HG02642 (cell line): Measurements from ENCODE around the gene PHLDA3.

Experiments
- ATAC-seq: cut with Tn5 transposase; IDR thresholded peaks from one replicate; pipeline ENCODE4 v1.9.1; 2021; ENCODE audit warnings: mild to moderate bottlenecking; ENCODE audit not compliant: unreplicated experiment, poor library complexity

Gene PHLDA3

DNA sequence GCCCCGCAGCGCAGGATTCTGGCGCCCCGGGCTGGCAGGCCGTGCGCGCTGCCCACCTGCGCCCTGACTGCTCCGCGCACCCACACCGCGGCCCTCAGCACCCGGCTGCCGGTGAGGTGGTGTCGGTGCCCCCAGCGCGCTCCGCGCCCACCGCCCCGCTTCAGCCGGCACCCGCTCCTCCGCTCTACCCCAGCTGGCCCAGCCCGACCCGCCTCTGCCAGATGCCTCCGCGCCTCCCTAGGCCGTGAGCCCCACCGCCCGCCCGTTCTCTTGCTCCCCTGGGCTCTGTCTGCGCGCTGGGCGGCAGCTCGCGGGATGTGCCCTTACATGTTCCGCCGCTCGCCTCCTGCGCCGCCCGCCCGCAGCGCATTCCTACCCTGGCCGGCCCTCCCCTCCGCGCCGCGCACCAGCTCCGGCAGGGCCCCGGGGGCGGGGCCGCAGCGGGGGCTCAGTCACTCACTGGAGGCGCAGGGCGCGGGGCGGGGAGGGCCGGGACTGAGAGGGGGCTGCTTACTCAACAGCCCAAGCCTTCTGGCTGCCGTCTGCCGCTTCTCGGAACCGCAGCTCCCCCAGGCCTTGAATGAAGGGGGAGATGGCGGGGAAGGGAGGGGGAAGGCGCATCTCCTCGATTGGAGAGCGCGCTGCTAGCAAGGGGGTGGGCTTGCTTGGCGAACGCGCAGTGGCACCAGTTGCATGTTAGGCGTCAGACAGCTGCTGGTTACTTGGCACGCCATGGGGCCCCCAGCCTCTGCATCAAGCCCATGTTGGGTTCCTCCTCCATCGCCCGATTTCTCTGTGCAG, at the start of gene PHLDA3:
TSS of gene PHLDA3 (minus strand) at position 345 of the 801 bp plus-strand sequence. CDS start 402 bp downstream, outside the sequence.
- peak; percentile 84 for ATAC-seq

GRCh38 chr1:201518071-201518470, 49.1 kb upstream of the PHLDA3 start:
- ATAC-seq: no peak

GRCh38 chr1:201517631-201518030, 48.6 kb upstream of the PHLDA3 start:
- no peak for ATAC-seq

- ATAC-seq: no peak
Observed at GRCh38 chr1:201516511-201517127, 47.6 kb upstream of the PHLDA3 start.

DNA sequence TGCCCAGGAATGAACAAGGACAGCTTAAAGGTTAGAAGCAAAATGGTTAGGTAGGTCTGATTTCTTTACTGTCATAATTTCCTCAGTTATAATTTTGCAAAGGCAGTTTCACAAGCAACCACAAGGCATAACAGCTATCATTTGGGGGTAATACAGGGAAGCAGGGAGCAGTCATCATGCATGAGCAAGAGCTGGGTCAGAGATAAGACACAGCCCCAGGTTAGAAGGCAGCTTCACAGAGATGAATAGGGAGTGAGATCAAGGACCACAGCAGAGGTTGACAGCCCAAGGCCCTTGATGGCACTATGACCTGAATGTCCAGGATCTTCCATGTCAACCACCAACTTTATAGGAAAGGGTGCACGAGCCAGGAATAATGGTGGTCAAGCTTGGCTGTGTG, 46.9 kb upstream of the PHLDA3 start:
- no peak for ATAC-seq

DNA sequence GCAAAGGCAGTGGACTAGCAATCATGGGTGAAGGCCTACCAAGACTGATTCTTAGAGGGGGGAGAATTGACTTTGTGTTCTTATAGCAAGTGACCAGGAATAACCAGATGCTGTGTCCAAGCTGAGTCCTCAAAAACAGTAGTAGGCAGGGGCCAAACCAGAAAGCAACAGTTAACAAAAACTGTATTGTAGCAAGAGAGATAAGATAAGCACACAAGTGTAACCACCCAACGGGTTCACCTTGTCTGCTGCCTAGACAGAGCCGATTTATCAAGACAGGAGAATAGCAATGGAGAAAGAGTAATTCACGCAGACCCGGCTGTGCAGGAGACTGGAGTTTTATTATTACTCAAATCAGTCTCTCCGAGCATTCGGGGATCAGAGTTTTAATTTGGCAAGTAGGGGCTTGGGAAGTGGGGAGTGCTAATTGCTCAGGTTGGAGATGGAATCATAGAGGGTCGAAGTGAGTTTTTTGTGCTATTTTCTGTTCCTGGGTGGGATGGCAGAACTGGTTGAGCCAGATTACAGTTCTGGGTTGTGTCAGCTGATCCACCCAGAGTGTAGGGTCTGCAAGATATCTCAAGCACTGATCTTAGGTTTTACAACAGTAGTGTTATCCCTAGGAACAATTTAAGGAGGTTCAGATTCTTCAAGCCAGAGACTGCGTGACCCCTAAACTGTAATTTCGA, 46.2 kb upstream of the PHLDA3 start:
- ATAC-seq: no peak

GRCh38 chr1:201514466-201514865, 45.5 kb upstream of the PHLDA3 start:
- ATAC-seq: no peak

DNA sequence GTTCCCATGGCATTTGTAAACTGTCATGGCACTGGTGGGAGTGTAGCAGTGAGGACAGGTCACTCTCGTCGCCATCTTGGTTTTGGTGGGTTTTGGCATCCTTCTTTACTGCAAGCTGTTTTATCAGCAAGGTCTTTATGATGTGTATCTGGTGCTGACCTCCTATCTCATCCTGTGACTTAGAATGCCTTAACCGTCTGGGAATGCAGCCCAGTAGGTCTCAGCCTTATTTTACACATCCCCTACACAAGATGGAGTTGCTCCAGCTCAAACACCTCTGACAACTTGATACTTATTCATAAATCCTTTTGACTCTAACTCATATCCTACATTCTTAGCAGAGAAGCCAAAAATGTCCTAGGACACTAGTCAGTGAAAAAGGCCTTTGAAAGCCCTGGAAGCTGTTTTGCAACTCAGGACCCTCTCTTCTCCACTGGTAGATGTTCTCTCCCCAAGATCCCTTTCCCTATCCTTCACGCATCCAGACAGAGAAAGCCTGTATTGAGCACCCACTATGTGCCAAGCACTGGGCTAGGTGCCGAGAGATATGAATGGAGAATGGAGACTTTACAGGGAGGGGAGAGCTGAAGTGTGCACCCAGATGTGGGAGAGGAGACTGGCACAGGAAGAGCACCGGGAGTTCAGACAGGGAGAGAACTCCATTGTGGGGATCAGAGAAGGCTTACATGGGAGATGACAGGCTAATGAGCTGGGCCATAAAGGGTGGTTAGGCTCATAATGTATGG, 44.7 kb upstream of the PHLDA3 start:
- no peak for ATAC-seq

GRCh38 chr1:201511941-201512539, 43.1 kb upstream of the PHLDA3 start:
- no peak for ATAC-seq

- no peak for ATAC-seq
Observed at GRCh38 chr1:201511396-201511940, 42.5 kb upstream of the PHLDA3 start.

DNA sequence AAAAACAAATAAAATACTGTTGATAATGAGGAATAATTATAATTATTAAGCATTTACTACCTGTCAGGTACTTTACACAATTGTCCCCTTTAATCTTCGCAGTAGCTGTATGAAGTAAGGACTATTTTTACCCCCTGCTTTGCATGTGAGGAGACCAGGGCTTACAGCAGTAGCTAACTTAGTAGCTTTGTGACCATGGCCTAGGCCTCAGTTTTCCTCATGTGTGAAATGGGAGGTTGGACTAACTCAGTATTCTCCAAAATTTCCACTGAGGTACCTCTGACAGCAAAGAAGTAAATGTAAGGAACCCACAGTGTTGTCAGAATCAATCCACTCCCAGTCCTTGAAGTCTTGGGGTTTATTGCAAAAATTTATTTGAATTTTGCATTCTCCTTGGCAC, 41.7 kb upstream of the PHLDA3 start:
- ATAC-seq: no peak

DNA sequence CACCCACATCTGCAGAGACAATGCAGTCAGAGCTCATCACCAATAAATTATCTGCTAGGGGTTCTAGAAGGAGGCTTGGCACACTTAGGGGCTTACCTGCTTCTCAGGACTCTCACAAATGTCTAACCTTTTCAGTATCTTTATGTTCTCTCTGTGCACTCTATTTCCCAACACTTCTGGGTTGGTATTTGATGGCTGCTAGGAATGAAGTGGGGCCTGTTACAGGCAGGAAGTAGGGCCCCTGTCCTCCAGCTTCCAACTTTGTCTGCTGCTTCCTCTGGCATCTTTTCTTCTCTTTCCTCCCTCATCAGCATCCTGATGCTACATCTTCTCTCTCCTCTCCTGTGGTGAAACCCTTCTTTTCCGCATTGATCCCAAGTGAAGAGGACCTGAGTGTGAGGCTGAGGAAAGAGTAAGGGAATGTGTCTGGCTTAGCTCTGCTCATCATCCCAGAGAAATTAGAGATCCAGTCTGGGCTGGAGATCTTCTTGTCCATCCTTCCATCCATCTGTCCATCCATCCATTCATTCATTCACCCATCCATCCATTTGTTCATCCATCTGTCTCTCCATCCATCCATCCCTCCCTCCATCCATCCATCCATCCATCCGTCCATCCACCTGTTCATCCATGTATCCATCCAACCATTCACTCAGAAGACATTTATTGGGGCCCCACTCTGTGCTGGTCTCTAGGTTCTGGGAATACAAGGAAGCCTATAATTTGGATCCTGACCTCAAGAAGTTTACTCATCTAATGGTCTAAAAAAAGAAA, 40.8 kb upstream of the PHLDA3 start:
- no peak for ATAC-seq

- no peak for ATAC-seq
Observed at GRCh38 chr1:201508809-201509208, 39.8 kb upstream of the PHLDA3 start.

GRCh38 chr1:201507360-201507675, 38.3 kb upstream of the PHLDA3 start:
- ATAC-seq: peak; percentile 17

DNA sequence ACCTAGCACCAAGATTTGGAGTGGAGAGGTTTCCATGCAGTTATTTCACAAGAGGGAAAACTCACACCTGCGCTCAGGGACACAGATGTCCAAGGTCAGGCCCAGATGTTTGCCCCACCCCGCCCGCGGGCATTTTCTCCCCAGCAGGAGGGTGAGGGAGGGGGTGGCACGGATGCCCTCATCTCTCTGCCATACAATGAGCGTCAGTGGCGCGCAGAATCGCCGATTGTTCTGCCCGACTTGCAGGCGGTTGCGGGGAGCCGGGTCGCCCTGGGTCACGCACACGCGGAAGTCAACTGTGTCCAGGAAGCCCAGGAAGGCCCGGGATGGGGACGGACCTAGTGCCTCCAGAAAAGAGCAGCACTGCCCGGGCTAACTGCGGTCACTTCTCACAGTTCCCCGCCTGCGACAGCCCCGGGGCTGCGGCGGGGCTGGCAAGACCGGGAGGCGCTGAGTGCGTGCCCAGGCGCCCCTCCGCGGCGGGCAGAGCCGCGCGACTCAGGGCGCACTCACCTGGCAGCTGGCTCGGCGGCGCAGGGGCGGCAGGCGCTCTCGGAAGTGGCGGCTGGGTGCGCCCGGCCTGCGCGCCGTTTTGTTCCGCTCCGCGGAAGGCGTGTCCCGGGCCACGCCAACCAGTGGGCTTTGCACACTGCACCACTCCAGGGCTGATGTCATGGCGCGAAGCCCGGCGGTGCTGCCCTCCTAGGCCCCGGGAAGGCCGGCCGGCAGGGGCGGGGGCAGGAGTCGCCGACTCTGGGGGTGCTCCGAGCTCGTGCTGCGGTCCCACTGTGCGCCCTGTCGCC, 37.8 kb upstream of the PHLDA3 start, which contains the start of gene CSRP1:
TSS of gene CSRP1 (minus strand) at position 567 of the 803 bp plus-strand sequence. CDS start 10,820 bp downstream, outside the sequence.
- ATAC-seq: peak; percentile 89

- no peak for ATAC-seq
Observed at GRCh38 chr1:201506092-201506491, 37.1 kb upstream of the PHLDA3 start.

GRCh38 chr1:201505503-201505890, 36.5 kb upstream of the PHLDA3 start:
- ATAC-seq: no peak

- no peak for ATAC-seq
Observed at GRCh38 chr1:201504799-201505502, 36.0 kb upstream of the PHLDA3 start.
